KOPT-K1 (cell line): Measurements from ENCODE around the gene COMT.
A peak's percentile ranks its signal among the peaks of the same experiment; 100 is the strongest.

Experiments used
- H3K27ac ChIP-seq: fragments of 200-600 bp; sonication (generic); 2 replicates; pipeline ENCODE4 v1.5.1; 2016; ENCODE audit warnings: antibody characterized with exemption, mild to moderate bottlenecking, low read depth, low read length; ENCODE audit not compliant: poor library complexity, severe bottlenecking
- H3K36me3 ChIP-seq: fragments of 200-600 bp; sonication (generic); 2 replicates; pipeline ENCODE4 v1.5.1; 2017; ENCODE audit warnings: antibody characterized with exemption, mild to moderate bottlenecking, low read length, moderate library complexity; ENCODE audit not compliant: insufficient read depth
- H3K9me3 ChIP-seq: fragments of 200-600 bp; sonication (generic); 2 replicates; pipeline ENCODE4 v1.5.1; 2017; ENCODE audit warnings: antibody characterized with exemption, low read length, mild to moderate bottlenecking; ENCODE audit not compliant: insufficient read depth, poor library complexity, severe bottlenecking

COMT gene

DNA sequence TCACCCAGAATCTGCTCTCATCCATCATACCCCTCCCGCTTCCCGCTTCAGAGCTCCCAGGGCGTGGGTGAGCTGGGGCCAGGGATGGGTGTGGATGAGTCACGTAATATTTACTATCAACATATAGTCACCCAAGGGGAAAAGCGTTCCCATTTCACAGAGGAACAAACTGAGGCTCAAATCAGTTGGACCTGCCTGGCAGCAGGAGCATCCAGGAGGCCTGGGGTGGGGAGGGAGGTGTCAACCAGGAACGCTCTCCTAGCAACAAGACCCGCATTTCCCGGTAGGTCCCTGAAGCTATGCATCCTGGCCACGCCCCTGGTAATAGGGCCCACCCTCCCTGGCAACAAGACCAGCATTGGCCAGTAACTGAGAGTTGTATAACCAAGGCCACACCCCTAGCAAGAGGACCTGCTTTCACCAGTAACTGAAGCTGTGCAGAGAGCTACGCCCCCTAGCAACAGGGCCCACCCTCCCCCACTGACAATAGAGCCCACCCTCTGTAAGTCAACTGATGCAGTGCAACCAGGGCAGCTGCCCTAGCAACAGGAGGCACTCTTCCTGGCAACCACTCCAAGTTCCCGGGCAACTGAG lies 32.8 kb downstream of the COMT start:
- peaks cover 8% of the 10 kb centered on the region; the same call in 1 of the 2 replicates for H3K36me3 ChIP-seq
- H3K27ac ChIP-seq: peak overlapping the region; percentile 15
- H3K9me3 ChIP-seq: no peaks in the 10 kb centered on the region

DNA sequence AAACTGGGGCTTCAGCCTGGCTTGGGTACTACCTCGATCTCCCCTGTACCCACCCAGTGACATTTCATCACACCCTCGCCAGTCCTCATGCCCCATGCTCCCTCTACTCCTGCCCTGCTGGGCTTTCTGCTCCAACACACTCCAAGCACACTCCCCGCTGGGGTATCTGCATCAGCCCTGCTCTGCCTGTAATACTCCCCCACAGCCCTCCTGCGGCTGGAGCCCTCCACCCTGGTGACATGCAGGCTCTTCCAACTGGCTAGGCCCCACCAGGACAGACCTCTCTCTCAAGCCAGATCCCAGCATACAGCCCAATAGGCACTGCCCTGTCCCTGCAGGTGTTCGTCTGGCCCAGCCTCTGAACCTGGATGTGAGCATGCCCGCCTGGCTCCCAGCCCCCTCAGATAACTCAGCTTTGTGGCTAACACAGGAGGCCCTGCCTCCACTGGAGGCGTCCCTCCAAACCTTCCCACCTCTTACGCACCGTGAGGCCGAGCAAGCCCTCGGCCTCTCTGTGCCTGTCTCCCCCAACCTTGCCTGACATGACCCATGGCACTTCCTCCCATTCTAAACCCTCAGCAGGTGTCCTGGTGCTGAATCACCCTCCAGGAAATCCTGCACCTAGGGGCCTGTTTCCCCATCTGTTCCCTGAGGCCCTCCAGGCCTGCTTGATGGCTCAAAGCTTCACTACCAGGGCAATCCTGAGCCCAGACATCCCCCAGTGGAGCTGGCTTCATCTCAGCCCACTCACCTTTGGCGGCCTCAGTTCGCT lies 33.5 kb downstream of the COMT start:
- H3K36me3 ChIP-seq: 0 out of 2 replicates have a peak, but pooled peaks cover under 1% of the 10 kb centered on the region
- no peaks in the 10 kb centered on the region for H3K9me3 ChIP-seq
- peak overlapping the region; percentile 15 for H3K27ac ChIP-seq

DNA sequence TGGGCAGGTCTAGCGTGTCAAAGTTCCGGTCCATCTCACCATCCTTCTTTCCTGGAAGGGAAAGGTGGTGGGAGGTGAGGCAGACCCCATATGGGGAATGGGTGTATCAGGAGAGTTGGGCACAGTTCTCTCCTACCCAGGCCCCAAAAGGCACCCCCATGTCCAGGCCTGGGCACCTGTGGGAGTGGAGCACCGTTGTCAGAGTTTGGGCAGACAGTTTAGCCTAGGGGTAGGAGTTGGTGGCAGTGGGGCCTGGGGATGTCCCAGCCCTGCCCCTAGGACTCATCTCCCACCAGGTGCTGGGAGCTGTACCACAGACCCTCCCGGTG lies 34.1 kb downstream of the COMT start:
- no peaks in the 10 kb centered on the region for H3K36me3 ChIP-seq
- H3K27ac ChIP-seq: peak overlapping the region; percentile 15
- H3K9me3 ChIP-seq: no peaks in the 10 kb centered on the region

- Histone ChIP-seq H3K36me3 (no peaks in the 10 kb centered on the region), H3K9me3 (no peaks in the 10 kb centered on the region), H3K27ac (no peak overlapping the region)
Observed at GRCh38 chr22:19976671-19977070, 35.1 kb downstream of the COMT start.

DNA sequence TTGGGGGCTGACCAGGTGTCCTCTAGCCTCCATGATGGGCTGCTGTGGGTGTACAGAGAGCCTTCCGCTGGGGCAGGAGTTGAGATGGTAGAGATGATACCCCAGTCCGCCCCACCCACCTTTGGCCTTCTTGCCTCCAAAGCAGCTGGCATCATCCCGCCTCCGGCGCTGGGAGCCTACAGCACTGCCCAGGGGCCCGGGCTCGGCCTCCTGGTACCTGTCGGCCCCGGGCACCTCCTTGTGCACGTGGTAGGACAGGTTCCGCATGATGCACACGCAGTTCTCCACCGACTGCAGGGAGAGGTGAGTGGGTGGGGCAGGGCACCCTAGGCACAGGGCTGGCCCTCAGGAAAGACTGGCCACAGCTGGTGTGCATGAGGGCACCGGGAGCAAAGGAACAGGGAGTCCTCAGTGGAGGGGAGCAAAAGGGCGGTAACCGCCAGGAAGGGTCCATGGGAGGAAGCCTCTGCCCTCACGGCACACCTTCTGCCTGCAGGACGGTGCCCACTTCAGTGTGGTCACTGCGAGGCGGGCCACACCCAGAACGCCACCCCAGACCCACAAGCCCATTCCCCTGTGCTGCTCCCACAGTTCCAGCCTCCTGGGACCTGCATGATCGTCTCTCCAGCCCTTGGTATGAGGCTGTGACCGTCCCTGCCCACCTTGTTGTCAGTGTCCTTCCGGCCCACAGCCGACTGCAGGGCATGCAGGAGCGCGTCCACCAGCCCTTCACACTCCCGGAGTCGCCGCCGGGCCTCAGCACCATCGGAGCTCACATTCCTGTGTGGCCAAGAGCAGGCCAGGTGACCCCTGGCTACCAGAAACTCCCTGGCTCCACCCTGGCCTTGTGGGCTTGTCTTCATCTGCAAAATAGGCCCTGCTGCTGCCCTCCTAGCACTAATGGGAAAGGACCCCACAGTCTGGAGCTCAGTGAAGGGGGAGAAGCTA lies 36.0 kb downstream of the COMT start:
- Histone ChIP-seq H3K27ac (no peak overlapping the region), H3K9me3 (no peaks in the 10 kb centered on the region), H3K36me3 (no peaks in the 10 kb centered on the region)

GRCh38 chr22:19978748-19979147 lies 37.2 kb downstream of the COMT start:
- Histone ChIP-seq H3K9me3 (no peaks in the 10 kb centered on the region), H3K27ac (no peak overlapping the region), H3K36me3 (no peaks in the 10 kb centered on the region)

GRCh38 chr22:19979712-19980493 lies 38.3 kb downstream of the COMT start:
- Histone ChIP-seq H3K9me3 (no peaks in the 10 kb centered on the region), H3K36me3 (no peaks in the 10 kb centered on the region), H3K27ac (no peak overlapping the region)

GRCh38 chr22:19980766-19981165 lies 39.2 kb downstream of the COMT start:
- no peaks in the 10 kb centered on the region for H3K36me3 ChIP-seq
- no peak overlapping the region for H3K27ac ChIP-seq

DNA sequence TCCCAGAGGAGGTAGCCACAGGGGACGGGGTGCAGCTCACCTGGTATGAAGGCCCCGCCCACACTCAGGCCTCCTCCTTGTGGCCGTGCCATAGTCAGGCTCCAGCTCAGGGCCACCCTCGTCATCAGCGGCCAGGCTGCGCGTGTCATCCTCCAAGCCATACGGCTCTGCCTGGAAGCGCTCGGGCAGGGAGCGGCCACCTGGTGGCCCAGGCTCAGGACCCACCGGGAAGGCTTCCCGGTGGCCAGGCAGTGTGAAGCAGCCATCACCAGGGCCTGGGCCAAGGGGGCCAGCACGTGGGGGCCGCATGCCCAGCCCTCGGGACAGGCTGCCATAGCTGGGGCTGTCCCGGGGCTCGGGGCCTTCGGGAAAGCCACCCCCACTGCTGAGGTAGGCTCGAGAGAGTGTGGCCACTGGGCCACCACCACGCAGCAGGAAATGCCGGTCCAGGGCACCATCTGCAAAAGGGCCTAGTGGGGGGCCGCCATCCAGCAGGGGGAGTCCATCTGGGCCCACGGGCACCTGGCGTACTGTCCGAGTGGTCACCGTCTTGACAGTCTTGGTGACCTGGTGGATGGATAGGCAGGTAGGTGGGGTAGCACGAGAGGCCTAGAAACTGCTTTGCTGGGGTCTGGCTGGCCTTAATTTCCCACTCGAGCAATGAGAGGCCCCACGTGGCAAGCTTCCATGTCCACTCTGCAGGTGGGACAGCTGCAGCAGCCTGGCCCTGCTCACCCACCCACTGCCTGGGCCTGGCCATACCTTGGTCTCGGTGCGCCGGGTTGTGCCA lies 39.8 kb downstream of the COMT start:
- Histone ChIP-seq H3K9me3 (no peaks in the 10 kb centered on the region), H3K36me3 (no peaks in the 10 kb centered on the region), H3K27ac (no peak overlapping the region)

More at GRCh38 chr22:19980766-19981165, 39.2 kb downstream of the COMT start:
- H3K9me3 ChIP-seq: no peaks in the 10 kb centered on the region

- Histone ChIP-seq H3K27ac (no peak overlapping the region), H3K36me3 (no peaks in the 10 kb centered on the region), H3K9me3 (no peaks in the 10 kb centered on the region)
Observed at GRCh38 chr22:19981961-19982920, 40.7 kb downstream of the COMT start.

- Histone ChIP-seq H3K9me3 (no peaks in the 10 kb centered on the region), H3K36me3 (no peaks in the 10 kb centered on the region), H3K27ac (no peak overlapping the region)
Observed at GRCh38 chr22:19982991-19983578, 41.5 kb downstream of the COMT start.

DNA sequence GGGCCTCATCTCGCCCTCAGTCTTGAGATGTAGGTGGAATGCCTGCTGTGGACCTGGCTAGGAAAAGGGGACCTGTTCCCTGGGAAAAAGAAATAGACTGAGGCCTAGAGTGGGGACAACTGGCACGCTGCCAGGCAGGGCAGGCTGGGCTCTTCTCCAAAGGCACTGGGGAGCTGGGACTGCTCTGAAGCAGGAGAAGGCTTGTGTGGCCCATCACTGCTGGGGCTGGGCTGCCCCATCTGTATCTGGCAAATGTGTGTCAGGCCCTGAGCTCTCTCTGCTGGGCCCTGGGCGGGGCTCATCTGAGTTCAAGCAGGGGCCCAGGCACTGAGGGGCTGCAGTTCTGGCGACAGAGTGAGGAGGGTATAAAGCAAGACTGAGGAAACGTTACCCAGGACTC lies 42.2 kb downstream of the COMT start:
- Histone ChIP-seq H3K27ac (no peak overlapping the region), H3K36me3 (no peaks in the 10 kb centered on the region), H3K9me3 (no peaks in the 10 kb centered on the region)

GRCh38 chr22:19984201-19984753 lies 42.7 kb downstream of the COMT start:
- H3K27ac ChIP-seq: no peak overlapping the region

More at GRCh38 chr22:19984201-19984753, 42.7 kb downstream of the COMT start:
- H3K9me3 ChIP-seq: no peaks in the 10 kb centered on the region
- no peaks in the 10 kb centered on the region for H3K36me3 ChIP-seq
